22Rv1 (cell line): ENCODE measurements around the gene TRIM56.

ENCODE experiments used
- ZFX ChIP-seq: fragments of 450-650 bp; IDR thresholded peaks from 2 replicates; pipeline ENCODE4 v1.6.1; 2017; ENCODE audit warnings: antibody characterized with exemption, borderline replicate concordance
- TF ChIP-seq, protein P1 (sequence below): fragments of 450-650 bp; IDR thresholded peaks from 2 replicates; pipeline ENCODE4 v1.5.1; 2017; ENCODE audit warnings: mild to moderate bottlenecking

DNA sequence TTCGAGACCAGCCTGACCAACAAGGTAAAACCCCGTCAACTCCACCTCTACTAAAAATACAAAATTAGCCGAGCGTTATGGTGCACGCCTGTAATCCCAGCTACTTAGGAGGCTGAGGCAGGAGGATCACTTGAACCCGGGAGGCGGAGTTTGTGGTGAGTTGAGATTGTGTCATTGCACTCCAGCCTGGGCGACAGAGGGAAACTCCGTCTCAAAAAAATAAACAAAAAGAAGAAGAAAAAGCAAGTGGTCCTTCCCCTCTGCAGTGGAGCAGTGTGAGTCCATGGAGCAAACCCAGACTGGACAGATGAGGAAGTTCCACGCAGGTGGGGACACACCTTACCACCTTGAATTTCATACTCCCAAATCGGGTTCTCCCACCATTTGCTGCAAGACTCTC lies 28.6 kb downstream of the TRIM56 start:
- no peak for TF ChIP-seq ZFX
- TF ChIP-seq, protein P1, sequence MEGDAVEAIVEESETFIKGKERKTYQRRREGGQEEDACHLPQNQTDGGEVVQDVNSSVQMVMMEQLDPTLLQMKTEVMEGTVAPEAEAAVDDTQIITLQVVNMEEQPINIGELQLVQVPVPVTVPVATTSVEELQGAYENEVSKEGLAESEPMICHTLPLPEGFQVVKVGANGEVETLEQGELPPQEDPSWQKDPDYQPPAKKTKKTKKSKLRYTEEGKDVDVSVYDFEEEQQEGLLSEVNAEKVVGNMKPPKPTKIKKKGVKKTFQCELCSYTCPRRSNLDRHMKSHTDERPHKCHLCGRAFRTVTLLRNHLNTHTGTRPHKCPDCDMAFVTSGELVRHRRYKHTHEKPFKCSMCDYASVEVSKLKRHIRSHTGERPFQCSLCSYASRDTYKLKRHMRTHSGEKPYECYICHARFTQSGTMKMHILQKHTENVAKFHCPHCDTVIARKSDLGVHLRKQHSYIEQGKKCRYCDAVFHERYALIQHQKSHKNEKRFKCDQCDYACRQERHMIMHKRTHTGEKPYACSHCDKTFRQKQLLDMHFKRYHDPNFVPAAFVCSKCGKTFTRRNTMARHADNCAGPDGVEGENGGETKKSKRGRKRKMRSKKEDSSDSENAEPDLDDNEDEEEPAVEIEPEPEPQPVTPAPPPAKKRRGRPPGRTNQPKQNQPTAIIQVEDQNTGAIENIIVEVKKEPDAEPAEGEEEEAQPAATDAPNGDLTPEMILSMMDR, result no peak
